H9 (cell line): ENCODE measurements around the gene DHX35. TPM values are rescaled to one million over a fixed set of nuclear protein-coding genes. Genes with fewer than 3 reads are reported as not detected.

Experiments used
- DNase-seq: peaks from one replicate; pipeline ENCODE4 v3.0.0-alpha.2; 2017
- H2AFZ ChIP-seq: one replicate; pipeline ENCODE4 v1.6.1; 2013; ENCODE audit warnings: mild to moderate bottlenecking, low read length, control low read depth, moderate library complexity
- H2AK5ac ChIP-seq: 2 replicates; pipeline ENCODE4 v1.6.1; 2013; ENCODE audit warnings: low read length, control low read depth, mixed read lengths; ENCODE audit not compliant: insufficient read length
- H2BK120ac ChIP-seq: one replicate; pipeline ENCODE4 v1.6.1; 2013; ENCODE audit warnings: low read depth, mild to moderate bottlenecking, low read length, control low read depth, inconsistent platforms; ENCODE audit not compliant: poor library complexity, severe bottlenecking
- H2BK12ac ChIP-seq: 2 replicates; pipeline ENCODE4 v1.6.1; 2013; ENCODE audit warnings: low read length, control low read depth, mixed read lengths, low read depth; ENCODE audit not compliant: insufficient read length
- H2BK15ac ChIP-seq: 2 replicates; pipeline ENCODE4 v1.6.1; 2013; ENCODE audit warnings: low read depth, low read length, control low read depth
- H2BK20ac ChIP-seq: one replicate; pipeline ENCODE4 v1.6.1; 2013; ENCODE audit warnings: low read depth, mild to moderate bottlenecking, low read length, control low read depth, inconsistent platforms; ENCODE audit not compliant: poor library complexity, severe bottlenecking
- H2BK5ac ChIP-seq: 2 replicates; pipeline ENCODE4 v1.6.1; 2013; ENCODE audit warnings: low read length, control low read depth, mixed read lengths; ENCODE audit not compliant: insufficient read length
- H3K14ac ChIP-seq: 2 replicates; pipeline ENCODE4 v1.6.1; 2013; ENCODE audit warnings: low read length, control low read depth; ENCODE audit not compliant: insufficient read depth
- H3K18ac ChIP-seq: 2 replicates; pipeline ENCODE4 v1.6.1; 2013; ENCODE audit warnings: low read depth, mild to moderate bottlenecking, mixed read lengths, low read length, control low read depth; ENCODE audit not compliant: insufficient read length
- H3K23ac ChIP-seq: 2 replicates; pipeline ENCODE4 v1.6.1; 2013; ENCODE audit warnings: low read length, control low read depth, mixed read lengths, low read depth; ENCODE audit not compliant: insufficient read length
- H3K23me2 ChIP-seq: 2 replicates; pipeline ENCODE4 v1.6.1; 2013; ENCODE audit warnings: low read depth, mild to moderate bottlenecking, mixed read lengths, low read length, control low read depth; ENCODE audit not compliant: insufficient read length, poor library complexity, severe bottlenecking
- H3K27ac ChIP-seq: 2 replicates; pipeline ENCODE4 v1.5.1; 2013; ENCODE audit warnings: low read length, control low read depth, mixed read lengths, low read depth; ENCODE audit not compliant: insufficient read length
- H3K27me3 ChIP-seq: 2 replicates; pipeline ENCODE4 v1.6.1; 2013; ENCODE audit warnings: low read length, control low read depth, inconsistent platforms; ENCODE audit not compliant: insufficient read depth
- H3K4ac ChIP-seq: 2 replicates; pipeline ENCODE4 v1.6.1; 2013; ENCODE audit warnings: low read depth, mild to moderate bottlenecking, control low read depth, inconsistent platforms, low read length, moderate library complexity
- H3K4me1 ChIP-seq: 2 replicates; pipeline ENCODE4 v1.6.1; 2013; ENCODE audit warnings: low read length, control low read depth, inconsistent platforms; ENCODE audit not compliant: insufficient read depth
- H3K4me2 ChIP-seq: 2 replicates; pipeline ENCODE4 v1.6.1; 2013; ENCODE audit warnings: low read length, control low read depth, mixed read lengths; ENCODE audit not compliant: insufficient read length, insufficient read depth
- H3K56ac ChIP-seq: 2 replicates; pipeline ENCODE4 v1.6.1; 2013; ENCODE audit warnings: low read depth, mild to moderate bottlenecking, mixed read lengths, low read length, control low read depth; ENCODE audit not compliant: insufficient read length
- H3K79me1 ChIP-seq: 2 replicates; pipeline ENCODE4 v1.6.1; 2013; ENCODE audit warnings: low read depth, mild to moderate bottlenecking, moderate library complexity, low read length, control low read depth, inconsistent platforms; ENCODE audit not compliant: insufficient read depth, poor library complexity, severe bottlenecking
- H3K79me2 ChIP-seq: 2 replicates; pipeline ENCODE4 v1.6.1; 2013; ENCODE audit warnings: low read length, control low read depth, inconsistent platforms; ENCODE audit not compliant: insufficient read depth
- H3K9ac ChIP-seq: 2 replicates; pipeline ENCODE4 v1.6.1; 2013; ENCODE audit warnings: low read length, control low read depth, mixed read lengths; ENCODE audit not compliant: insufficient read length; ENCODE audit errors: extremely low read depth
- H3K9me3 ChIP-seq: one replicate; pipeline ENCODE4 v1.6.1; 2013; ENCODE audit warnings: low read depth, low read length, inconsistent platforms; ENCODE audit not compliant: control insufficient read depth
- H3T11ph ChIP-seq: one replicate; pipeline ENCODE4 v1.6.1; 2013; ENCODE audit warnings: mild to moderate bottlenecking, low read length, control low read depth, inconsistent platforms
- H4K20me1 ChIP-seq: one replicate; pipeline ENCODE4 v1.6.1; 2013; ENCODE audit not compliant: control insufficient read depth, insufficient read length, insufficient read depth
- H4K5ac ChIP-seq: 2 replicates; pipeline ENCODE4 v1.6.1; 2013; ENCODE audit warnings: low read depth, mild to moderate bottlenecking, mixed read lengths, low read length, control low read depth; ENCODE audit not compliant: insufficient read length
- H4K8ac ChIP-seq: replicated peaks from 2 replicates; pipeline ENCODE4 v1.6.1; 2013; ENCODE audit warnings: low read length, control low read depth, mixed read lengths, low read depth; ENCODE audit not compliant: insufficient read length
- H4K91ac ChIP-seq: 2 replicates; pipeline ENCODE4 v1.6.1; 2013; ENCODE audit warnings: low read depth, mild to moderate bottlenecking, moderate library complexity, mixed read lengths, low read length, control low read depth; ENCODE audit not compliant: insufficient read length
- H3K27ac Mint-ChIP-seq, 3 experiments: 2 replicates in 2 of 3; 3 replicates in 1 of 3; pipeline ENCODE4 v1.8.0; 2020 to 2021; ENCODE audit warnings: mixed read lengths in 3 of 3, mild to moderate bottlenecking in 1 of 3, moderate library complexity in 1 of 3
- H3K27me3 Mint-ChIP-seq: 2 replicates; pipeline ENCODE4 v1.8.0; 2021; ENCODE audit warnings: low read depth, mild to moderate bottlenecking, moderate library complexity, mixed read lengths
- H3K36me3 Mint-ChIP-seq, 3 experiments: 2 replicates in 2 of 3; 3 replicates in 1 of 3; pipeline ENCODE4 v1.8.0; 2020 to 2021; ENCODE audit warnings: low read depth in 3 of 3, mixed read lengths in 3 of 3; ENCODE audit not compliant: insufficient read depth in 1 of 3
- H3K4me1 Mint-ChIP-seq, 2 experiments: 2 replicates each; pipeline ENCODE4 v1.8.0; 2020; ENCODE audit warnings: mixed read lengths in 2 of 2
- H3K4me3 Mint-ChIP-seq, 2 experiments: 2 replicates in 1 of 2; 3 replicates in 1 of 2; pipeline ENCODE4 v1.8.0; 2020 to 2021; ENCODE audit warnings: mild to moderate bottlenecking in 2 of 2, mixed read lengths in 2 of 2, moderate library complexity in 1 of 2
- H3K9me3 Mint-ChIP-seq, 2 experiments: 2 replicates in 1 of 2; 3 replicates in 1 of 2; pipeline ENCODE4 v1.8.0; 2020; ENCODE audit warnings: mild to moderate bottlenecking in 2 of 2, mixed read lengths in 2 of 2, moderate library complexity in 1 of 2
- WGBS: extraction: QIAGEN DNeasy Blood & Tissue Kit; methylation state at CpG from one replicate; pipeline ENCODE4 v1.1.7; 2013; ENCODE audit warnings: missing lambda C conversion rate, low lambda C conversion rate, mixed read lengths; ENCODE audit not compliant: insufficient read length; ENCODE audit errors: extremely low coverage; 5-methylcytosine and 5-hydroxymethylcytosine counted together
- total RNA-seq: library from RNA; stranded (reverse); gene quantifications from 2 replicates; pipeline ENCODE4 v1.2.1, GENCODE V29; 2021
- TF ChIP-seq, protein P1 (sequence below): fragments of 200-600 bp; sonication (generic); conservative IDR thresholded peaks from 3 replicates; pipeline ENCODE4 v1.8.0; 2021; ENCODE audit warnings: antibody characterized with exemption, mild to moderate bottlenecking

Gene DHX35
- total RNA-seq, 1 experiment from 2014 or later, result 14.4 TPM

DNA sequence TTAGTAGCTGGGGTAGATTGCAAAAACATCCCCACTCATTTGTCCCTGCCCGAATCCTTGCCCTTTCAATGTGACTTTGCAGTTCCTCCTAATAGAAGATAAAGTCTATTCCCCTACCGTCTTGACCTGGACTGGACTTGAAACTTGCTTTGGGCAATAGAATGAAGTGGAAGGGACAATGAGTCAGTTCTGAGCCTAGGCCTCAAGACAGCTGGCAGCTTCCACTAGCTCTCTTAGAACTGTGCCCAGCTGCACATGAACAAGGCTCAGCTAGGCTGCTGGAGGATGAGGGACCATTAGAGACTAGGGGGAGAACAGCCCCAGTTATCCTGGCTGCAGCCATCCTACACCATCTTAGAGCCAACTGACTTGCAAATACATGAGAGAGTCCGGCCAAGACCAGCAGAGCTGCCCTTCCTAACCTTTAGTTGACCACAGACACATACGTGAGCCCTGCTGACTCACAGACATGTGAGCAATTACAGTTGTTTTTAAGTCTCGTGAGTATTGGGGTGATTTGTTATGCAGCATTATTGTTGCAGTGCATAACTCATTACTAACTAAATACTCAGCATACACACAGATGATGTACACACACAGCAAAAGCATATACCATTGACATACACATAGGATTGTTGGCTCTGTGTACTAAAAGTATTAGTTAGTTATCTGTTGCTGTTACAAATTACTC, 105.5 kb downstream of the DHX35 start:
- Histone ChIP-seq H2BK120ac (no peak overlapping the region), H3K79me1 (no peaks in the 10 kb centered on the region), H3K27me3 (no peaks in the 10 kb centered on the region), H2BK20ac (no peak overlapping the region), H3K27ac (no peak overlapping the region), H2AFZ (no peak overlapping the region), H2BK15ac (no peak overlapping the region), H4K8ac (no peak overlapping the region), H3K4me1 (no peaks in the 10 kb centered on the region; the same call in 1 of the 2 replicates), H4K20me1 (no peaks in the 10 kb centered on the region), H2BK12ac (no peak overlapping the region), H4K91ac (no peak overlapping the region), H3K23ac (no peak overlapping the region), H3K9ac (no peak overlapping the region), H3K56ac (no peak overlapping the region), H3K18ac (no peak overlapping the region), H3K14ac (no peak overlapping the region), H3K4ac (no peak overlapping the region), H3K4me2 (no peak overlapping the region), H2BK5ac (no peak overlapping the region), H4K5ac (no peak overlapping the region), H3K23me2 (no peaks in the 10 kb centered on the region), H3T11ph (no peak overlapping the region), H3K79me2 (no peaks in the 10 kb centered on the region), H2AK5ac (no peak overlapping the region), H3K9me3 (no peaks in the 10 kb centered on the region)
- Mint-ChIP-seq H3K27me3 (peaks cover 9% of the 10 kb centered on the region), H3K36me3 (no peaks in the 10 kb centered on the region), H3K4me3 (no peak overlapping the region), H3K9me3 (no peaks in the 10 kb centered on the region), H3K4me1 (peaks cover 7 to 9% of the 10 kb centered on the region in 2 experiments), H3K27ac (no peak overlapping the region)
- TF ChIP-seq, protein P1, sequence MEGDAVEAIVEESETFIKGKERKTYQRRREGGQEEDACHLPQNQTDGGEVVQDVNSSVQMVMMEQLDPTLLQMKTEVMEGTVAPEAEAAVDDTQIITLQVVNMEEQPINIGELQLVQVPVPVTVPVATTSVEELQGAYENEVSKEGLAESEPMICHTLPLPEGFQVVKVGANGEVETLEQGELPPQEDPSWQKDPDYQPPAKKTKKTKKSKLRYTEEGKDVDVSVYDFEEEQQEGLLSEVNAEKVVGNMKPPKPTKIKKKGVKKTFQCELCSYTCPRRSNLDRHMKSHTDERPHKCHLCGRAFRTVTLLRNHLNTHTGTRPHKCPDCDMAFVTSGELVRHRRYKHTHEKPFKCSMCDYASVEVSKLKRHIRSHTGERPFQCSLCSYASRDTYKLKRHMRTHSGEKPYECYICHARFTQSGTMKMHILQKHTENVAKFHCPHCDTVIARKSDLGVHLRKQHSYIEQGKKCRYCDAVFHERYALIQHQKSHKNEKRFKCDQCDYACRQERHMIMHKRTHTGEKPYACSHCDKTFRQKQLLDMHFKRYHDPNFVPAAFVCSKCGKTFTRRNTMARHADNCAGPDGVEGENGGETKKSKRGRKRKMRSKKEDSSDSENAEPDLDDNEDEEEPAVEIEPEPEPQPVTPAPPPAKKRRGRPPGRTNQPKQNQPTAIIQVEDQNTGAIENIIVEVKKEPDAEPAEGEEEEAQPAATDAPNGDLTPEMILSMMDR, result no peak
- no peak for DNase-seq
- WGBS, result no CpG with 5 or more reads among the region's 5 CpGs
